Lung (tissue), 12 donors: ENCODE data around the gene HGS. TPM values are rescaled to one million over a fixed set of nuclear protein-coding genes. Genes with fewer than 3 reads are reported as not detected.

ENCODE experiments used
- ATAC-seq: fragments of 200-7000 bp; cut with Tn5 transposase; one replicate; pipeline ENCODE4 v1.9.1; 2020; ENCODE audit warnings: moderate number of reproducible peaks; ENCODE audit not compliant: insufficient read depth, low FRiP score
- DNase-seq, 3 donors: peaks; one replicate each; pipeline ENCODE4 v3.0.0-alpha.2; 2013 to 2017
- H3K27ac ChIP-seq, 2 donors: one replicate each; pipeline ENCODE4 v1.5.1; 2013; ENCODE audit warnings: mild to moderate bottlenecking in 2 of 2, moderate library complexity in 2 of 2, control low read depth in 1 of 2, inconsistent platforms in 1 of 2, low read depth in 1 of 2, low read length in 1 of 2
- H3K27me3 ChIP-seq, 3 donors: one replicate each; pipeline ENCODE4 v1.5.1; 2013; ENCODE audit warnings: low read length in 2 of 3; ENCODE audit not compliant: control insufficient read depth in 3 of 3, insufficient read depth in 3 of 3
- H3K36me3 ChIP-seq, 4 donors: one replicate each; pipeline ENCODE4 v1.5.1; 2013; ENCODE audit warnings: low read length in 4 of 4, mild to moderate bottlenecking in 1 of 4, moderate library complexity in 1 of 4; ENCODE audit not compliant: control insufficient read depth in 4 of 4, insufficient read depth in 4 of 4
- H3K4me1 ChIP-seq, 5 donors: one replicate each; pipeline ENCODE4 v1.5.1; 2013; ENCODE audit warnings: low read length in 5 of 5, mild to moderate bottlenecking in 2 of 5, moderate library complexity in 1 of 5; ENCODE audit not compliant: control insufficient read depth in 5 of 5, insufficient read depth in 5 of 5
- H3K4me3 ChIP-seq: one replicate; pipeline ENCODE4 v1.5.1; 2013; ENCODE audit warnings: mild to moderate bottlenecking, control low read depth, moderate library complexity
- H3K9ac ChIP-seq, 2 donors: one replicate each; pipeline ENCODE4 v1.5.1; 2013; ENCODE audit warnings: low read length in 2 of 2, control low read depth in 1 of 2; ENCODE audit not compliant: insufficient read depth in 1 of 2
- H3K9me3 ChIP-seq, 4 donors: one replicate each; pipeline ENCODE4 v1.5.1; 2013; ENCODE audit warnings: low read length in 3 of 4, mild to moderate bottlenecking in 1 of 4, moderate library complexity in 1 of 4; ENCODE audit not compliant: control insufficient read depth in 4 of 4, insufficient read depth in 3 of 4
- CTCF ChIP-seq: IDR thresholded peaks from 2 replicates; pipeline ENCODE4 v1.5.1; 2012; ENCODE audit warnings: mild to moderate bottlenecking; ENCODE audit errors: control extremely low read depth, extremely low read depth
- WGBS, 2 donors: extraction: QIAGEN DNeasy Blood & Tissue Kit; methylation state at CpG; one replicate each; pipeline ENCODE4 v1.1.7; 2013; 5-methylcytosine and 5-hydroxymethylcytosine counted together
- polyA plus RNA-seq, 2 donors: library from polyadenylated mRNA; stranded (reverse); fragments of 200-250 nt; gene quantifications; one replicate each; pipeline ENCODE4 v1.2.1, GENCODE V29; 2013
- total RNA-seq, 2 donors: library from RNA; depleted of rRNA in 1 of 2; stranded (reverse); fragments of >200 nt in 1 of 2; gene quantifications; one replicate each; pipeline ENCODE4 v1.2.1, GENCODE V29; 2014 to 2021
- donor health status: control.
- donor health status: control.
- donor health status: Bipolar disorder and iron deficiency.
- donor health status: healthy.
- donor health status: DM: yes; HTN: yes; CAD: no.

The HGS gene
- total and polyA plus RNA-seq, 4 donors = 51.5 to 128 (median 108) TPM

- H3K9ac ChIP-seq = no peak overlapping the region
- peaks cover 0 to 6% (median 4%) of the 10 kb centered on the region in 5 donors for H3K4me1 ChIP-seq
- H3K27ac ChIP-seq = no peak overlapping the region
- WGBS, 2 donors = 79 to 87% methylated on average over 35 of the region's 35 CpGs
- H3K36me3 ChIP-seq = no peaks in the 10 kb centered on the region
- no peak for DNase-seq
- no peak for ATAC-seq
- H3K4me3 ChIP-seq = no peak overlapping the region
- no peaks in the 10 kb centered on the region for H3K9me3 ChIP-seq
- TF ChIP-seq CTCF = no peak
- no peaks in the 10 kb centered on the region for H3K27me3 ChIP-seq
Measured at GRCh38 chr17:81734405-81735263, 50.8 kb downstream of the HGS start.

DNA sequence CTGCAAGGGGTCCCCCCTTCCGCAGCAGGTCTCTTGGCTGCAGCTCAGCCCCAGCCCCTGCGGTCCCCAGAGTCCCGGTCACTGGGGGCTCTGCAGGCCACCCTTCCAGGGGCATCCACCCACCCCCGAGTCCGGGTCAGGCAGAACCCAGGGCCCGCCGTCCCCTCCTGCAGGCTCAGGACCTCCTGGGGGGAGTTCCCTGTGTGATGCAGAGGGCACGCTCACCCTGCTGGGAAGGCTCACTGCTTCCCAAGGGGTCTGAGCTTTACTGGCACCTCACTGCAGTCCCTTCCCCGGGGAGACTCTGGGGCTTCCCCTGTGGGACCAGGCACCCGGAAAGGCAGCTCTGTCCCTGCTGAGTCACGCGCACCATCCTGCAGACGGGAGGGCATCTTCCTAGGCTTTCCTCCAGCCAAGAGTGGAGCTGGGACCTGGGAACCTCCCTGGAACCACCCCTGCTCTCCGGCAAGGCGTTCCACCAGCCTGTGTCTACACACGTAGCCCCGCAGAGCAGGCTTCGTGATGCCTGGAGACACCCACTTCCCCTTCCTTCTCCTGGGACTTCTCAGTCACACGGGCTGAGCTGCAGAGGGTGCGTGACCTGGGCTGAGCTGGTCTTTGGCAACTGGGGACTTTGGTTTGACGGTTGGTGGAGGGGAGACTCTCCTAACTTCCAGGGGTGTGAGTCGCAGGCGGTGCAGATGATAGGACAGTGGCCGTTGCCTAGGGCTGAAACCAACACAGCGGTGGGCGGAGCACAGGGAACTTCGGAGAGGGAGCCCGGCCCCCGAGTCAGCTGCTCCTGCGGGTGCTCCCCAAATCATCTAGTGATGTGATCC lies 51.7 kb downstream of the HGS start:
- Histone ChIP-seq H3K4me3 (no peak overlapping the region), H3K4me1 (peaks cover 0 to 6% (median 4%) of the 10 kb centered on the region in 5 donors), H3K36me3 (no peaks in the 10 kb centered on the region), H3K27me3 (no peaks in the 10 kb centered on the region), H3K27ac (peak overlapping the region in 1 of 2 donors; percentile 32), H3K9ac (no peak overlapping the region), H3K9me3 (no peaks in the 10 kb centered on the region)
- no peak for TF ChIP-seq CTCF
- ATAC-seq (peak; percentile 49), DNase-seq (no peak)
- 26 to 29% methylated on average over 30 of the region's 30 CpGs for WGBS, 2 donors

GRCh38 chr17:81737947-81738800 lies 54.4 kb downstream of the HGS start:
- H3K9me3 ChIP-seq = no peaks in the 10 kb centered on the region
- H3K4me3 ChIP-seq = no peak overlapping the region
- peaks cover 0 to 4% (median 0%) of the 10 kb centered on the region in 3 donors for H3K27me3 ChIP-seq
- H3K27ac ChIP-seq = no peak overlapping the region
- DNase-seq = no peak
- 92 to 95% methylated on average over 31 of the region's 31 CpGs for WGBS, 2 donors
- ATAC-seq = no peak
- no peak overlapping the region for H3K9ac ChIP-seq
- H3K4me1 ChIP-seq = peaks cover 0 to 6% (median 0%) of the 10 kb centered on the region in 5 donors
- no peaks in the 10 kb centered on the region for H3K36me3 ChIP-seq
- TF ChIP-seq CTCF = no peak
